PFSK-1 (cell line): ENCODE results near the gene APOC4.

Source experiments
- POLR2AphosphoS5 ChIP-seq: IDR thresholded peaks from 2 replicates; pipeline ENCODE4 v1.6.1; 2012; ENCODE audit warnings: low read depth, mild to moderate bottlenecking, control low read depth, low read length, moderate library complexity
- SIN3A ChIP-seq: IDR thresholded peaks from 2 replicates; pipeline ENCODE4 v1.6.1; 2012; ENCODE audit warnings: mild to moderate bottlenecking, low read length, moderate library complexity, borderline replicate concordance; ENCODE audit not compliant: insufficient read depth
- TAF1 ChIP-seq: IDR thresholded peaks from 2 replicates; pipeline ENCODE4 v1.6.1; 2012; ENCODE audit warnings: low read length, control low read depth, borderline replicate concordance; ENCODE audit not compliant: insufficient read depth

GRCh38 chr19:44912854-44913253 is 29.2 kb upstream of the APOC4 start:
- TF ChIP-seq POLR2AphosphoS5 (no peak), SIN3A (no peak), TAF1 (no peak)
